Fibroblast of pulmonary artery (primary cell): ENCODE measurements around the gene CD24.
"Not testable (repeated sequence)": the region's sequence is repeated elsewhere in the genome, so short reads cannot be mapped to it uniquely, and the experiment has no call there.

Source experiments
- DNase-seq: peaks from one replicate; pipeline ENCODE4 v3.0.0-alpha.2; 2010; ENCODE audit warnings: low read depth
- H3K4me3 ChIP-seq: replicated peaks from 2 replicates; pipeline ENCODE4 v1.5.1; 2011; ENCODE audit warnings: low read depth, mild to moderate bottlenecking, control low read depth, low read length, moderate library complexity
- CTCF ChIP-seq: IDR thresholded peaks from 2 replicates; pipeline ENCODE4 v1.5.1; 2011; ENCODE audit warnings: mild to moderate bottlenecking, control low read depth, low read length, inconsistent platforms; ENCODE audit errors: missing control alignments

Gene CD24

GRCh38 chr6:106976270-106976669, 1.7 kb upstream of the CD24 start:
- no peak for DNase-seq
- H3K4me3 ChIP-seq: no peak overlapping the region
- no peak for TF ChIP-seq CTCF

GRCh38 chr6:106975738-106976064, 1.2 kb upstream of the CD24 start:
- H3K4me3 ChIP-seq: peak overlapping the region; percentile 28
- TF ChIP-seq CTCF: no peak
- peak; percentile 7 for DNase-seq

GRCh38 chr6:106974999-106975737, 639 bp upstream of the CD24 start:
- TF ChIP-seq CTCF: no peak
- H3K4me3 ChIP-seq: peak overlapping the region; percentile 41
- no peak for DNase-seq

- peak overlapping the region; percentile 7 for H3K4me3 ChIP-seq
- no peak for DNase-seq
- TF ChIP-seq CTCF: no peak
These were observed 643 bp downstream of the CD24 start for GRCh38 chr6:106973836-106974335.

- no peak for DNase-seq
These were observed 1.3 kb downstream of the CD24 start for GRCh38 chr6:106973018-106973835.

GRCh38 chr6:106972500-106972899, 2.0 kb downstream of the CD24 start:
- H3K4me3 ChIP-seq: no peak overlapping the region
- TF ChIP-seq CTCF: no peak
- no peak for DNase-seq

More at GRCh38 chr6:106973018-106973835, 1.3 kb downstream of the CD24 start:
- no peak for TF ChIP-seq CTCF
- peak overlapping the region; percentile 7 for H3K4me3 ChIP-seq

GRCh38 chr6:106970769-106971168, 3.8 kb downstream of the CD24 start:
- H3K4me3 ChIP-seq, DNase-seq: not testable (repeated sequence)
